Right cardiac atrium (tissue), 5 donors: ENCODE measurements around the gene SLC12A3. TPM values are rescaled to one million over a fixed set of nuclear protein-coding genes. Genes with fewer than 3 reads are reported as not detected.

Experiments used
- ATAC-seq, 2 donors: fragments of 200-7000 bp; cut with Tn5 transposase; one replicate each; pipeline versions ENCODE4 v1.8.0 to v1.9.1; 2020; ENCODE audit warnings: moderate library complexity in 2 of 2, mild to moderate bottlenecking in 1 of 2
- DNase-seq, 3 donors: peaks; one replicate each; pipeline ENCODE4 v3.0.0-alpha.2; 2020
- H3K27ac ChIP-seq: one replicate; pipeline ENCODE4 v1.5.1; 2013; ENCODE audit warnings: mild to moderate bottlenecking, low read length, control low read depth, moderate library complexity
- H3K27me3 ChIP-seq: one replicate; pipeline ENCODE4 v1.6.1; 2013; ENCODE audit not compliant: control insufficient read depth, insufficient read depth
- H3K4me1 ChIP-seq: one replicate; pipeline ENCODE4 v1.6.1; 2013; ENCODE audit warnings: low read length; ENCODE audit not compliant: control insufficient read depth, insufficient read depth
- H3K4me3 ChIP-seq: one replicate; pipeline ENCODE4 v1.5.1; 2013; ENCODE audit warnings: low read length, control low read depth
- H3K9me3 ChIP-seq: one replicate; pipeline ENCODE4 v1.6.1; 2013; ENCODE audit warnings: low read length; ENCODE audit not compliant: control insufficient read depth
- WGBS: extraction: QIAGEN DNeasy Blood & Tissue Kit; methylation state at CpG from one replicate; pipeline ENCODE4 v1.1.7; 2013; 5-methylcytosine and 5-hydroxymethylcytosine counted together
- intact Hi-C, 4 donors: fragments of 100-400 bp; cut with DNase I; formaldehyde crosslinking; loops; one replicate each; pipeline versions ENCODE4 v1.11.0 to v1.14.0; 2022 to 2023
- polyA plus RNA-seq: library from polyadenylated mRNA; stranded (reverse); fragments of 200-250 nt; gene quantifications from one replicate; pipeline ENCODE4 v1.2.3, GENCODE V29; 2013
- total RNA-seq, 4 donors: library from RNA; stranded (reverse); fragmentation: NEBNext Ultra II Directional; extraction: Animal tissue kit (Norgen Biotek cat#: 25700); gene quantifications; one replicate each; pipeline ENCODE4 v1.2.1, GENCODE V29; 2021
- donor health status: healthy with polysubstance abuse.
- donor health status: DM: no; HTN: yes; CAD: no.
- donor health status: DM: no; HTN: no; CAD: no.
- donor health status: DM: no; HTN: yes; CAD: no; lungs with severe emphysema.
- donor health status: DM: yes; HTN: yes; CAD: no.

SLC12A3 gene
- total and polyA plus RNA-seq, 5 donors = not detected

- intact Hi-C loops = no loop called here
- WGBS = 55% methylated on average over 7 of the region's 7 CpGs
- peak in 1 of 2 donors; percentile 34 for ATAC-seq
Measured at GRCh38 chr16:56848955-56849689, 15.9 kb upstream of the SLC12A3 start.

DNA sequence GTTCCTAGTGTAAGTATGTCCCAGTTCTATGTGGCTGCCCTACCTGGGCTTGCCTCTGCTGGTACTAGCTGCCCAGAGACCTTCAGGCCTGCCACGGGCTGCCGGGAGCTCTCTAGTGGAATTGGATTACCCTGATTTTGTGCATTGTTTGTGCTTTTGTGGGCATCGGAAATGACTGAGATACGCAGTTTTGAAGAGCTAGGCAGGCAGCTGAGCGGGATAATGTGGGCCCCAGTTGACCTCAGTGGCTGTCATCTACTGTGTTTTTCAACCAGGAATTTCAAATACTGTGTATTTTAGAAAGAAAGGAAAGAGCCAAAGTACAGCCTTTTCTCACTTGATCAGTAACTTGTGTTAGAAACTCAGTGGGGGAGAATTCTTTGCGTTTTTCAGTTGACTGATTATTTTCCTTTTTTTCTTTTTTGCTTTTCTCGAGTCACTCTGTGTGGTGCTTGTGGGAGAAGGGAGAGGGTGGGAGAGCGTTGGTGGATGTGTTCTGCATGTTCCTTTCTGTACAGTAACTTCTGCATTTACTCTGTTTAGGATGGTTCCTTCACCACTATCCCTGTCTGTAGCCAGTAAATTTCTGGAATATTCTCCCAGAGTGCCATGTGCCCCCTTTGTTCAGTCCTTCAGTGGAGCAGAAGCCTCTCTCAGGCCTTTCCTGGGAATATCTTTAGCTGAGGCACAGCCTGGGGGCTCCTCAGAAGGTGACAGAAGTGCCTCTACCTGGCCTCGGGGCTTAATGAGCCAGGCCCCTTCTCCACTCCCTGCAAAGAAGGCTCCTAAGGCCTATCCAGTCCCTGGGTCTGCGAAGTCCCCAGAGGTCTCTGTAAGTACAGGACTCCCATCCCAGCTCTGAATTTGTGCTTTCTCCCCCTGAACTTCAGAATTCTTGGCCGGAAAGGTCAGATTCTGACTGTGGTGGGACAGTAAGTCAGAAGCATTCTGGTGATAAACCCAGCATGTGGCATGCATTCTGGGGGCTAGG, 15.0 kb upstream of the SLC12A3 start:
- H3K27ac ChIP-seq = no peak overlapping the region
- intact Hi-C loops = no loop called here
- DNase-seq (no peak), ATAC-seq (no peak)
- no peaks in the 10 kb centered on the region for H3K9me3 ChIP-seq
- H3K4me1 ChIP-seq = peaks cover 4% of the 10 kb centered on the region
- H3K27me3 ChIP-seq = no peaks in the 10 kb centered on the region
- no peak overlapping the region for H3K4me3 ChIP-seq
- 86% methylated on average over 11 of the region's 11 CpGs for WGBS

More at GRCh38 chr16:56848955-56849689, 15.9 kb upstream of the SLC12A3 start:
- Histone ChIP-seq H3K27me3 (no peaks in the 10 kb centered on the region), H3K4me1 (peaks cover 4% of the 10 kb centered on the region), H3K4me3 (no peak overlapping the region), H3K9me3 (no peaks in the 10 kb centered on the region), H3K27ac (no peak overlapping the region)
- DNase-seq = no peak

DNA sequence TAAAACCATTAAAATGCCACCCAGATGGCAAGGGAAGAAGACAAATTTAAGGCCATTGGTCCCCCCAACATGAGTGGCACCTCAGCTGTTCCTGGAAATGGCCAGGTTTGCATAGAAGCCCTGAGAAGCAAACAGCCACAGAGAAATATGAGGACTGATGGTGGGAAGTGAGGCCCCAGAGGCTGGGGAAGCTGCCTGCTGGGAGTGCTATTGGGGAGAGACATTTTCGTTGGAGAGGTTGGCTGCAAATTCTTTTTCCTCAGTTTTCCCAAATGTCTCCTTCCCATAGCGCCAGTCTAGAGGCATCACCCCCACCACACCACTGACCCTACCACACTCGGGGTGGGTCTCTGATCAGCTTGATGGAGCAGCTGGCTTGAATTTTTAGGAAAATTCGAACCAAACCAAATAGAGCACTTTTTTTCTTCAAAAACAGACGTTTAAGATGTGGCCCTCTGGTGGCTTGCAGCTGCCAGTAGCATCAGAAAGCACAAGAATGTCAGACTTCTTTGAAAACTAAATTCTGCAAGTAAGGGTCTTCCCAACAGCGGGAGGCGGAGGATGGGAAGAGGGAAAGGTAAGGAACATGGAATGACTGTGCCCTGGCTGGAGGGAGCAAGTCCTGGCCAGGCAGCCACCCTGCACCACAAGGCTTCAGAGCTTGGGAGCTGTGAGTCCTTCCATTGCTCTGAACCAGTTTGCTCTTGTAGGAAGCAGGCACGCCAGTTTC, 13.2 kb upstream of the SLC12A3 start:
- Histone ChIP-seq H3K4me3 (no peak overlapping the region), H3K27ac (no peak overlapping the region), H3K9me3 (no peaks in the 10 kb centered on the region), H3K27me3 (no peaks in the 10 kb centered on the region), H3K4me1 (peaks cover 4% of the 10 kb centered on the region)
- ATAC-seq (no peak), DNase-seq (no peak)
- intact Hi-C loops = no loop called here
- WGBS = 63% methylated on average over 8 of the region's 8 CpGs

DNA sequence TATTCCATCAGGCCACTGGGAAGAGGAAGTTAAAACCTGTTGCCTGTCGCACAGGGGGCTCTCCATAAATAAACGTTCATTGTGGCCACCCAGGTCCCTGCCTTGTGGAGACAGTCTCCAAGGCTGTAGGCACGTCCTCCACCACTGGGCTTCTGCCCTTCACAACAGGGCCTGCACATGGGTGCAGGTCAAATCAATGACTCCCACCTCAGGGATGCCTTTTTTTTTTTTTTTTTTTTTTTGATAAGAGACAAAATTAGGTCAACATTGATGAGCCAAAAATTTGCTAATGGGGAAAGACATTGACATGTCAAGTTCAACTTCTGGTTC, 12.6 kb upstream of the SLC12A3 start:
- ATAC-seq (no peak), DNase-seq (no peak)
- Histone ChIP-seq H3K27me3 (no peaks in the 10 kb centered on the region), H3K4me3 (no peak overlapping the region), H3K27ac (no peak overlapping the region), H3K4me1 (peaks cover 4% of the 10 kb centered on the region), H3K9me3 (no peaks in the 10 kb centered on the region)
- intact Hi-C loops = no loop called here
- WGBS = 66% methylated on average over 3 of the region's 3 CpGs

DNA sequence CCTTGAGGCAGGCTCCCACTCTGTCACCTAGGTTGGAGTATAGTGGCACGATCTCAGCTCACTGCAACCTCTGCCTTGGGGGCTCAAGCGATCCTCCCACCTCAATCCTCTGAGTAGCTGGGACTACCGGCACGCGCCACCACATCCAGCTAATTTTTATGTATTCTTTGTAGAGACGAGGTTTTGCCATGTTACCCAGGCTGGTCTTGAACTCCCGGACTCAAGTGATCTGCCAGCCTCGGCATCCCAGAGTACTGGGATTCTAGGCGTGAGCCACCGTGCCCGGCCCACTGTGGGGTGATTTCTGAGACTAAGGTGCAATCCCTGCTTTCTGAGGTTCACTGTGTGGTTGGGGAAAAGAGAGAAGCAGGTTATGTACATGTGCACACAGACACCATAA, 12.0 kb upstream of the SLC12A3 start:
- no peak for ATAC-seq
- intact Hi-C loops = no loop called here
- no peak for DNase-seq

DNA sequence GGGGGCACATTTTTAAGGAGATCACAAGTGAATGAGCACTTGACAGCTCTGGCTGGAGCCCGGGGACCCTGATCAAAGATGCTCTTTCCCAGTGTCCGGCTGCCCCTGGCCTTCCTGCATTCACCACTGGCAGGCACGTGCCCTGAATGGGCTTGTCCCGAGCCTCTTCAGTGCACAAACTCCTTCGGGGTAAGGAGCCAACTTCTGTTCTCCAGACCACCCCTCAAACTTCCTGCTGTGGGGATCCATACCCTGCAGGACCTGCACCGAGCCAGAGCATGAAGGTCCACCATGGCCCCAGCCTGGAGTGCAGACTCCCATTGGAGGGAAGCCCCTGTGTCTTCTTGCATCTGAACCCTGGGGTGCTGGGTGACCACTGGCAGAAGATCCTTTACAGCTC, 9.8 kb upstream of the SLC12A3 start:
- no peaks in the 10 kb centered on the region for H3K9me3 ChIP-seq
- DNase-seq (no peak), ATAC-seq (no peak)
- H3K4me1 ChIP-seq = no peaks in the 10 kb centered on the region
- H3K4me3 ChIP-seq = no peak overlapping the region
- intact Hi-C loops = no loop called here
- 91% methylated on average over 6 of the region's 6 CpGs for WGBS
- H3K27ac ChIP-seq = no peak overlapping the region
- H3K27me3 ChIP-seq = no peaks in the 10 kb centered on the region

More for the DNA sequence above, 12.0 kb upstream of the SLC12A3 start:
- no peak overlapping the region for H3K27ac ChIP-seq
- H3K4me1 ChIP-seq = peaks cover 3% of the 10 kb centered on the region
- H3K27me3 ChIP-seq = no peaks in the 10 kb centered on the region
- 97% methylated on average over 11 of the region's 11 CpGs for WGBS
- no peak overlapping the region for H3K4me3 ChIP-seq
- no peaks in the 10 kb centered on the region for H3K9me3 ChIP-seq

GRCh38 chr16:56855946-56856345, 9.1 kb upstream of the SLC12A3 start:
- WGBS = 63% methylated on average over 4 of the region's 4 CpGs
- Histone ChIP-seq H3K4me3 (no peak overlapping the region), H3K9me3 (no peaks in the 10 kb centered on the region), H3K27me3 (no peaks in the 10 kb centered on the region), H3K27ac (no peak overlapping the region), H3K4me1 (no peaks in the 10 kb centered on the region)
- DNase-seq (no peak), ATAC-seq (no peak)
- intact Hi-C loops = no loop called here

DNA sequence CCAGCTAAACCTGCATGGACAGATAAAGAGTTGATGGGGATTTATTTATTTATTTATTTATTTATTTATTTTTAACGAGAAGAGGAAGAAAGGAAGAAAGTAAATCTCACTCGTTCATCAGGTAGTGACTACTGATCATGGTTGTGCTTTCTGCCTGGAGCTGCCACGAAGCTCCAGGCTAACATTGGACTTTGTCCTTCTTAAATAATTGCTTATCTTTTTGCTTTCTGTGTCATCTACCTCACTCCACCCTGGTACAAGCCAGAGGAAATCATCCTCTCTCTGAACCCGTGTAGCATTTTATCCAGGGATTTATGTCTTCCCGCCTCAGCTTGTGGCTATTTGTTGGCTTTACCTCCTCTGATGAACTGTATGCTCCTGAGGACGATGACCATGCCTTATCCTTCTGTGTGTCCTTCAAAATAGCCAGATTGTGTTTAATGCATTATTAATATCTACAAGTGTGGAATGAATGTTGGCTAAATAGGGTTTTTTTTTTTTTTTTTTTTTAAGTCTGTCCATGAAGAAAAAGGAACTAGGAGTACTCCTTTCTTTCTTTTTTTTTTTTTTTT, 8.0 kb upstream of the SLC12A3 start:
- H3K4me1 ChIP-seq = no peaks in the 10 kb centered on the region
- intact Hi-C loops = no loop called here
- no peak for ATAC-seq
- no peaks in the 10 kb centered on the region for H3K27me3 ChIP-seq
- H3K27ac ChIP-seq = no peak overlapping the region
- 64% methylated on average over 6 of the region's 6 CpGs for WGBS
- DNase-seq = no peak
- no peak overlapping the region for H3K4me3 ChIP-seq
- no peaks in the 10 kb centered on the region for H3K9me3 ChIP-seq

- H3K27me3 ChIP-seq = no peaks in the 10 kb centered on the region
- no peaks in the 10 kb centered on the region for H3K9me3 ChIP-seq
- no peak overlapping the region for H3K27ac ChIP-seq
- intact Hi-C loops = no loop called here
- WGBS = 88% methylated on average over 14 of the region's 14 CpGs
- DNase-seq (peak in 1 of 3 donors; percentile 62), ATAC-seq (no peak)
- no peak overlapping the region for H3K4me3 ChIP-seq
- H3K4me1 ChIP-seq = no peaks in the 10 kb centered on the region
Measured at GRCh38 chr16:56858374-56858773, 6.6 kb upstream of the SLC12A3 start.

DNA sequence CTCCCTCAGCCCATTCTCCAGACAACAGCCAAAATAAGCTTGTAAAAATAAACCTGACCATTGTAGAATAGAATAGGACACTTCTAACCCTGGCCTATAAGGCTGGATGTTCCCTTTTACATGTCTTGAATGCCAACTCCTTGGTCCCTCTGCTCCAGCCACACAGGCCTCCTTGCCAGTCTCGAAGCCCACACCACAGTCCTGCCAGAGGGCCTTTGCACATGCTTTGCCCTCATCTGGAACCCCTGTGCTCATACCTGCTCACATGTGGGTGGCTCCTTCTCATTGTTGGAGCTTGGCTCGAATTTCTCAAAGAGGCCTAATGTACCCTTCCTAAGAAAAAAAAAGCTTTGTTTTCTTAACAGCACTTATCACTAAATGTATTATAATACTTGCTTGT, 5.4 kb upstream of the SLC12A3 start:
- no peak for ATAC-seq
- WGBS = 88% methylated on average over 2 of the region's 2 CpGs
- intact Hi-C loops = loop anchor here in 3 of 4 donors (10.0 kb wide), 2 partner anchors 95 to 185 kb away; no protein-coding TSS in a partner anchor
- H3K9me3 ChIP-seq = no peaks in the 10 kb centered on the region
- no peaks in the 10 kb centered on the region for H3K4me1 ChIP-seq
- no peak overlapping the region for H3K4me3 ChIP-seq
- no peak overlapping the region for H3K27ac ChIP-seq
- no peaks in the 10 kb centered on the region for H3K27me3 ChIP-seq
- no peak for DNase-seq
